ENCODE data around the gene LYPD1. TPM values are rescaled to one million over a fixed set of nuclear protein-coding genes. Genes with fewer than 3 reads are reported as not detected.

LYPD1 gene
- total RNA-seq, 2 experiments from 2014 or later: not detected

DNA sequence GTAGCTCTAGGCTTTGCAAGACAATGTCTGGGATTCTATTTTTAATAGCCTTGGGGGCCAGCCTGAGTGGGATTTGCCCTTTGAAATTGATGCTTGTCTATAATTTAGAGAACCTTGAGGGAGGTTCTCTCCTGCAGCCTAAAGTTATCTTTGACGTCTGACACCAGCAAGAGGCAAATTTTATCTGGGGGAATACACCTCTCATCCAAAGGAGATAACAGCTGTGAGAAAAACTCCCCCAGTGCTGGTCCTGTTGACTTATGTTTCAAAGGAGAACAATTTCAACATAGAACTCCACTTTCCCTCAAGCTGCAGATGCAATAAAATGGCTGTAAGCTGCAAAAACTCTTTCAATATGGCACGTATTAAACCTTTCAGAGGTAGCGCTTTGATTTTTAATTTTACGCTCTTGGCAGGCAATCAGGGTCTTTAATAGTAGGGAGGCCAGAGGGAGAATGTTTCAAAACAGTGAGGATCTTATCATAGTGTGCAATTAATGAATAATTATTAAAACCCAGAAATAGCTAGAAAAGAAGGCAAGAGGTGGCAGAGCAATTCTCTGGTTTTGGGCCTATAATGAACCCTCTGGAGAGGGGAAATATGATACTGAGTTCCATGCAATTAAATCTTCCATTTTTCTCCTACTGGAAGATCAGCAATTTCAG is 62.4 kb downstream of the LYPD1 start:
- Mint-ChIP-seq H3K36me3 (no peaks in the 10 kb centered on the region), H3K4me3 (no peak overlapping the region), H3K27ac (no peak overlapping the region), H3K4me1 (no peaks in the 10 kb centered on the region), H3K9me3 (no peaks in the 10 kb centered on the region), H3K27me3 (no peaks in the 10 kb centered on the region)
- ATAC-seq (ENCODE audit: low read depth): no peak
- DNase-seq: no peak
- POLR2A ChIA-PET: no interaction called here

DNA sequence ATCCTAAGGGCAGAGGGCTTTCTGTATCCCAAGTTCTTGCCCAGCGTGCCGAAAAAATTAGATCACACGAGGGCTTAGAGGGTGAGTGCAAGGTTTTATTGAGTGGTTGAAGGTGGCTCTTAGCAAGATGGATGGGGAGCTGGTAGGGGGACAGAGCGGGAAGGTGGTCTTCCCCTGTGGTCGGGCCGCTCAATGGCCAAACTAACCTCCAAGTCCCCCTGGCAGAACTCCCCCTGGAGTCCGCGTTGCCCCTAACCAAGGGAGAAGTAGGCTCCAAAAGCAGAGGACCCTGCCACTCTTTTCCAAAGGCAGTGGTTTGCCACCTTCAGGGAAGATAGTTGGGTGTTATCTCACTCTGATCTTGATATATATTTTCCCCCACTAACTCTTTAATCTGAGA is 63.4 kb downstream of the LYPD1 start:
- Mint-ChIP-seq H3K9me3 (no peaks in the 10 kb centered on the region), H3K27me3 (no peaks in the 10 kb centered on the region), H3K27ac (no peak overlapping the region), H3K4me3 (no peak overlapping the region), H3K4me1 (no peaks in the 10 kb centered on the region), H3K36me3 (no peaks in the 10 kb centered on the region)
- POLR2A ChIA-PET: no interaction called here
- no peak for ATAC-seq (ENCODE audit: low read depth)
- DNase-seq: no peak

DNA sequence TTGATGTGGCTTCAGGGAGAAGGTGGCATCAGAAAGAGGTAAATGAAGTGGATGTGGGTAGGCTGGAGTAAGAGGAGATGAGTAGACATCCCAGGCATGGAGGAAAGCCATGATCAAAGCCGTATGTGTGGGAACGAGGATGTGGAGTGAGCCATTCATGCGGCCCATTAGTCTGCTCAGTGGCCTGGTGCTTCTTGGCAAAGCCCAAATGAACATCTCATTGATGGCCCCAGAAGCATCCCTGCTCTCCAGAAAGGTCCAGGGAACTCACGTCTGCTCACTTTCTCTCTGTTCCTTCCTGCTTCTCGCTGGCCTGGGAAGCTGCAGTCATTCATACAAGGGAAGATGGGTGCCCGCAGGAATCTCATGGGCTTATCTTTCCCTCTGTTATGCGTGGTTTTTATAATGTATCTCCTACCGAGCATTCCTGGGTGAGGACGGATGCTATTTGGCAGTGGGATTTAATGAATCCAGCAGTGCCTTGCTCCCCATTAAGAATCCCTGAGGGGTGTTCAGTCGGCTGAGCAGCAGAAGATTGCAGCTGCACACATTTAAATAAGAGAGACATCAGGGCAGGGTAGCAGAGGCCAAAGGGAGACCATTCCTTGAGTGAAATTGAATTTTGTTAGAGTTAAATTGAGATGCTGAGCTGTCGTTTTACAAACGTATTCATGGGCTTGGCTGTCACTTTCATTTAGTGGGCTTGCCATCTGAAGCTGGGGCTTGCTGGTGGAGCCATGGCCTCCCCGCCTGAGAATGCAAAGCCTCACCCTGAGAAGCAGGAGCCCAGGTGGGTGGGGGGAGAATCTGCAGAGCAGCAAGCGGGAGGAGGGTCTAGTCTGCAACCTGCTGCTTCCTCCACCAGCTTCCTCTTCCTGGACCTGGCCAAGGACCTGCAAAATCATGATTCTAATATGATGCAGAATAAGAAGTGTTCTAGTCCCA is 64.5 kb downstream of the LYPD1 start:
- no peaks in the 10 kb centered on the region for H3K4me1 Mint-ChIP-seq
- peaks cover 2% of the 10 kb centered on the region for H3K27me3 Mint-ChIP-seq
- no peak overlapping the region for H3K4me3 Mint-ChIP-seq
- POLR2A ChIA-PET: no interaction called here
- no peaks in the 10 kb centered on the region for H3K36me3 Mint-ChIP-seq
- DNase-seq (no peak), ATAC-seq (ENCODE audit: low read depth) (no peak)
- no peak overlapping the region for H3K27ac Mint-ChIP-seq
- no peaks in the 10 kb centered on the region for H3K9me3 Mint-ChIP-seq

DNA sequence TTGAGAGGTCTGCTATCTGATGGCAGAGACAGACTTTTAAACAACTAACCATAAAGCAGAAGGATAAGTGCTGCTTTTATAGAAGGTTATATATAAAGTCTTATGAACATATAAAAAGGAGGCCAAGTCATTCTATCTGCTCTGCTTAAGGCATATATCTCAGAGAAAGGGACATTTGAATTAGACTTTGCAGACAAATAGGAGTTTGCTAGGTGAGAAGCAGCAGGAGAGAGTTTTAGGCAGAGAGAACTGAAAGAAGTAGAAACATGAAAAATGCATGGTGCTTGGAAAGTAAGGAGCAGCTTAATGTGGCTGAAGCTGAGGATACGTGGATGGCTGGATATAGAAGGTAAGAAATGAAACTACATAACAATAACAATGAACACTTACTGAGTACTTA is 65.4 kb downstream of the LYPD1 start:
- Mint-ChIP-seq H3K27me3 (peaks cover 2% of the 10 kb centered on the region), H3K9me3 (no peaks in the 10 kb centered on the region), H3K27ac (no peak overlapping the region), H3K36me3 (no peaks in the 10 kb centered on the region), H3K4me3 (no peak overlapping the region), H3K4me1 (no peaks in the 10 kb centered on the region)
- ATAC-seq (ENCODE audit: low read depth) (no peak), DNase-seq (no peak)
- POLR2A ChIA-PET: no interaction called here

DNA sequence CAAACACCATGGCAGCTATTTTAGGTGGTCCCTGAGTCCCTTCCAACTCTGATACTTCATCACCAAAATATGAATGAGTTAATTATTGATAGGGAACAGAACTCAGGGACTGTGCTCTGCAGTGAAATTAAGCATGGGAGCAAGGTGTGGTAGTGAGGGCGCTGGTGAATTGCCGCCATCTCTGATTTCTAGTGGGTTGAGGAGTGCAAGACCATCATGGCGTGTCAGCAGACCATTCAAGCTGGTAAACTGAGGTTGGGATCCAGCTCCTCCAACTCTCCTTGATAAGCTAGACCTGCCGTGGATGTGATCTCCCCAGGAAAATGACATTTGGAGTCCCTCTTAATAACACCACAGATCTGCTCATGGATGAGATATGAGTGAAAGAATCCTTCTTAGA is 70.4 kb downstream of the LYPD1 start:
- H3K4me1 Mint-ChIP-seq: no peaks in the 10 kb centered on the region
- no peak overlapping the region for H3K27ac Mint-ChIP-seq
- POLR2A ChIA-PET: no interaction called here
- no peak for DNase-seq
- no peaks in the 10 kb centered on the region for H3K36me3 Mint-ChIP-seq
- H3K4me3 Mint-ChIP-seq: no peak overlapping the region
- ATAC-seq (ENCODE audit: low read depth): no peak
- H3K27me3 Mint-ChIP-seq: peaks cover 2% of the 10 kb centered on the region
- H3K9me3 Mint-ChIP-seq: no peaks in the 10 kb centered on the region

DNA sequence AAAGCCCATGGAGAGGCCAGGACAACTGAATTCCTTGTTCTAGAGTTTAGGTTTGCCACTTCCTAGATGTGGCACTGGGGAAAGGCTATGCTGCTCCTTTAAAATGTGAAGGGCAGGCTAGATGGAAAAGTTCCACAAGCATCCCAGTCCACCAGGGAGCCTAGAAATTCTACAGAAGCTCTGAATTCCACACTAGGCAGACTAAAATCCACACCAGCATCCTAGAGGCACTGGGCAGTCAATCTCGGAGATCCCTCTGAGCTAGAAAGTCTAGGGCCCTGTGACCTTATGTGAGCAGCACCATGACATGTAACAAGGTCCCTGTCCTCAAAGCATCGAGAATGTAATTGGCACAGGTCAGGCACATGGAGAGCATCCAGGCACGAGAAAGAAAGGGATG is 71.5 kb downstream of the LYPD1 start:
- H3K27ac Mint-ChIP-seq: no peak overlapping the region
- H3K4me1 Mint-ChIP-seq: peaks cover 1% of the 10 kb centered on the region
- no peak overlapping the region for H3K4me3 Mint-ChIP-seq
- POLR2A ChIA-PET: no interaction called here
- DNase-seq (no peak), ATAC-seq (ENCODE audit: low read depth) (no peak)
- H3K9me3 Mint-ChIP-seq: no peaks in the 10 kb centered on the region
- H3K27me3 Mint-ChIP-seq: peaks cover 2% of the 10 kb centered on the region
- no peaks in the 10 kb centered on the region for H3K36me3 Mint-ChIP-seq

DNA sequence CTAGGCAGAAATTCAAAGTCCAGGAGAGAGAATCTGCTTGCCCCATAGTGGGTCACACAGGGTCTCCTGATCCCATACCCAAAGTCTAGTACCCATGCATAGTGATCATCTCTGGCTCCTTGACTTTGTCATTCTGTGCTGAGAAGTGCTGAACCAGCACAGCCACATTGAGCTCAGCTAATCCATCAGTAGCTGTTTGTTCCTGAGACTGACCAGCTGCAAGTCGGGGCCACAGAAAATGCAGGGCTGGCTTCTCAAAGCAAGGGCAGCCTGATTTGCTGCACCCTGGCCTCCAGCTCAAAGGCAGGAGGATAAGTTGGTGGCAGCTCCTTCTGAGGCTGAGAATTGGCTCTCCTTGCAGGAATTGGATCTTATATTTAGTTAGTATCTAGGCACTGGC is 72.2 kb downstream of the LYPD1 start:
- Mint-ChIP-seq H3K27me3 (peaks cover 2% of the 10 kb centered on the region), H3K4me1 (peaks cover 1% of the 10 kb centered on the region), H3K4me3 (no peak overlapping the region), H3K9me3 (no peaks in the 10 kb centered on the region), H3K27ac (no peak overlapping the region), H3K36me3 (no peaks in the 10 kb centered on the region)
- ATAC-seq (ENCODE audit: low read depth) (no peak), DNase-seq (no peak)
- POLR2A ChIA-PET: no interaction called here

DNA sequence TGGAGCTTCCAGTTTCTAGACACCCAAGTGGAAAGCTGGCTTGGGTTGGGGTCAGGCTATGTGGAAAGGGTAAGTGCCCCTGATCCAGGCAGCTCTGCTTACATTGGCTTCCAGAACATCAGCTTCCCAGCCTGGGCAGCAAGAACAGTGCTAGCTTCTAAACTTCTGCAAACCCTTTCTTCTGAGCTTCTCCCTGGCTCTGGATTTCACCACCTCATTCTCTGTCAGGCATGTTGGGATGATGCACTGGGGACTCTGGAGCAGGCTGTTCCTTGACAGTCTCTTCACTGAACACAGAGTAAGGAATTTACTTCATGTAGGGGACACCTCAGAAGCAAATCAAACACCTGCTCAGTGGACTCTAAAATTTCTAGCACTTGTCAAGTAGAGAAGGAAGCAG is 72.8 kb downstream of the LYPD1 start:
- no peak for ATAC-seq (ENCODE audit: low read depth)
- POLR2A ChIA-PET: no interaction called here
- Mint-ChIP-seq H3K4me3 (no peak overlapping the region), H3K9me3 (no peaks in the 10 kb centered on the region), H3K36me3 (no peaks in the 10 kb centered on the region), H3K27ac (no peak overlapping the region), H3K4me1 (peaks cover 1% of the 10 kb centered on the region), H3K27me3 (peaks cover 2% of the 10 kb centered on the region)
- no peak for DNase-seq

DNA sequence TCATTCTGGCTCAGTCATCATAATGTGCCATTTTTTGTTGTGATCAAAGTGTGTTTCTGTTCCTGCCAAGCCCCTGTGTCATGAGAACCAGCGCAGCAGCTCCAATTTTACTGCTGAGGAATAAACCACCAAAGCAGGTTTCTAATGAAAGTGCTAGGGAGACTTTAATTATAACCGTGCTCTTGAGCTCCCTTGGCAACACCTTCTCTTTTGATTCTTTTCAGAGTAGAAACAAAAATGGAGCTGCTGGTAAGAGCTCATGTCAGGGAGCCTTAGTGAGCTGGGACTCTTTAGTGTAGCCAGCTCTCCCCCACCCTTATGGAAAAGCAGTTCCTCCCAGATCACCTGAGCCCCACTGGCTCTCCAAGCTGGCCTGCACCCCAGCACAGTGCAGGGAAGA is 74.3 kb downstream of the LYPD1 start:
- H3K4me3 Mint-ChIP-seq: no peak overlapping the region
- ATAC-seq (ENCODE audit: low read depth) (no peak), DNase-seq (no peak)
- no peak overlapping the region for H3K27ac Mint-ChIP-seq
- no peaks in the 10 kb centered on the region for H3K36me3 Mint-ChIP-seq
- H3K9me3 Mint-ChIP-seq: no peaks in the 10 kb centered on the region
- H3K4me1 Mint-ChIP-seq: peaks cover 1% of the 10 kb centered on the region
- no peaks in the 10 kb centered on the region for H3K27me3 Mint-ChIP-seq
- POLR2A ChIA-PET: no interaction called here

DNA sequence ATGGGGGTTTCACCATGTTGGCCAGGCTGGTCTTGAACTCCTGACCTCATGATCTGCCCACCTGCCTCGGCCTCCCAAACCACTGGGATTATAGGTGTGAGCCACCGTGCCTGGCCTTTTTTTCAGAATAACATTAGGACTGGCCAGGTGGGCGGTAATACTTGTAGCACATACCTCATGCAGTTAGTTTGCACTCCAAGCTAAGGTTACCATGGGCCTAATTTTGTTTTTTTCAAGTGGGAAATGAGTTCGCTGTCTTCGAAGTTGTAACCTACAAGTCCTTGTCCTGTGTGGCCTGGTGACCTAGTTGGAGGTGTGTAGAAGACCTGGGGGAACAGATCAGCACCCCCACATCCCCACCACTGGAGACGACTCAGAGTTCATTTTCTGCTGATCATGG is 74.8 kb downstream of the LYPD1 start:
- ATAC-seq (ENCODE audit: low read depth): no peak
- Mint-ChIP-seq H3K4me3 (no peak overlapping the region), H3K4me1 (peaks cover 1% of the 10 kb centered on the region), H3K27me3 (no peaks in the 10 kb centered on the region), H3K27ac (no peak overlapping the region), H3K9me3 (no peaks in the 10 kb centered on the region), H3K36me3 (no peaks in the 10 kb centered on the region)
- DNase-seq: no peak
- POLR2A ChIA-PET: no interaction called here

Data from activated naive CD8-positive, alpha-beta T cell treated with anti-CD3 and anti-CD28 coated beads, Interleukin-2, amount 10 ng/mL, durations not matched to agents 7 days and 5 days (primary cell).